Measurements from ENCODE around the gene ADGRE2.
A peak's percentile ranks its signal among the peaks of the same experiment; 100 is the strongest.
"Not testable (repeated sequence)": the region's sequence is repeated elsewhere in the genome, so short reads cannot be mapped to it uniquely, and the experiment has no call there.

ADGRE2 gene

GRCh38 chr19:14777645-14778044 lies 715 bp downstream of the ADGRE2 start:
- DNase-seq: not testable (repeated sequence)

- no peak for DNase-seq
Measured at GRCh38 chr19:14775869-14776586, 2.3 kb downstream of the ADGRE2 start.

GRCh38 chr19:14775326-14775725 lies 3.0 kb downstream of the ADGRE2 start:
- not testable (repeated sequence) for DNase-seq

GRCh38 chr19:14774373-14774772 lies 4.0 kb downstream of the ADGRE2 start:
- DNase-seq: no peak

- DNase-seq: not testable (repeated sequence)
Measured at GRCh38 chr19:14773722-14774121, 4.6 kb downstream of the ADGRE2 start.

- DNase-seq: no peak
Measured at GRCh38 chr19:14772995-14773394, 5.4 kb downstream of the ADGRE2 start.

- DNase-seq: no peak
Measured at GRCh38 chr19:14772467-14772866, 5.9 kb downstream of the ADGRE2 start.

- no peak for DNase-seq
Measured at GRCh38 chr19:14770944-14771839, 7.2 kb downstream of the ADGRE2 start.

GRCh38 chr19:14770136-14770535 lies 8.2 kb downstream of the ADGRE2 start:
- DNase-seq: no peak

- DNase-seq: no peak
Measured at GRCh38 chr19:14769201-14769600, 9.2 kb downstream of the ADGRE2 start.

GRCh38 chr19:14768001-14768400 lies 10.4 kb downstream of the ADGRE2 start:
- DNase-seq: no peak

GRCh38 chr19:14767466-14767971 lies 10.8 kb downstream of the ADGRE2 start:
- no peak for DNase-seq

- not testable (repeated sequence) for DNase-seq
Measured at GRCh38 chr19:14765841-14766240, 12.5 kb downstream of the ADGRE2 start.

- not testable (repeated sequence) for DNase-seq
Measured at GRCh38 chr19:14765403-14765802, 13.0 kb downstream of the ADGRE2 start.

- no peak for DNase-seq
Measured at GRCh38 chr19:14764401-14764800, 14.0 kb downstream of the ADGRE2 start.

GRCh38 chr19:14763497-14764145 lies 14.7 kb downstream of the ADGRE2 start:
- DNase-seq: no peak

- DNase-seq: no peak
Measured at GRCh38 chr19:14762111-14762510, 16.2 kb downstream of the ADGRE2 start.

GRCh38 chr19:14761607-14762006 lies 16.8 kb downstream of the ADGRE2 start:
- DNase-seq: no peak

GRCh38 chr19:14758816-14759215 lies 19.5 kb downstream of the ADGRE2 start:
- DNase-seq: peak; percentile 52 to 73

- DNase-seq: no peak
Measured at GRCh38 chr19:14748601-14749000, 29.8 kb downstream of the ADGRE2 start.

GRCh38 chr19:14746886-14747285 lies 31.5 kb downstream of the ADGRE2 start:
- no peak for DNase-seq

GRCh38 chr19:14735915-14736314 lies 42.4 kb downstream of the ADGRE2 start:
- no peak for DNase-seq

GRCh38 chr19:14733574-14733973 lies 44.8 kb downstream of the ADGRE2 start:
- no peak for DNase-seq
